ENCODE results near the gene FAM181A.

GRCh38 chr14:93964281-93964680 is 37.1 kb downstream of the FAM181A start:
- TF ChIP-seq CTCF (IDR thresholded peaks at IDR 0.05), result no peak
- TF ChIP-seq REST (IDR thresholded peaks at IDR 0.05; ENCODE audit: insufficient read depth in 1 of 2, low read depth in 2 of 2, low read length in 1 of 2), result no peak
- TF ChIP-seq POLR2AphosphoS5 (IDR thresholded peaks at IDR 0.05; ENCODE audit: low read depth, low read length), result no peak
- TF ChIP-seq TCF7L2 (IDR thresholded peaks at IDR 0.05; ENCODE audit: low read depth, low read length), result no peak

Data from Panc1 (cell line).